GM12878 (cell line): ENCODE results near the gene BEST4. TPM values are rescaled to one million over a fixed set of nuclear protein-coding genes. Genes with fewer than 3 reads are reported as not detected.

Experiments
- ATF7 ChIP-seq: fragments of 450-650 bp; IDR thresholded peaks from 2 replicates; pipeline ENCODE4 v1.6.1; 2016; ENCODE audit warnings: low read depth, mild to moderate bottlenecking
- BRCA1 ChIP-seq: IDR thresholded peaks from 2 replicates; pipeline ENCODE4 v1.6.1; 2011; ENCODE audit warnings: low read depth, low read length, improper control_type of control experiment
- CBFB ChIP-seq: IDR thresholded peaks from 2 replicates; pipeline ENCODE4 v1.6.1; 2016; ENCODE audit warnings: antibody characterized with exemption, low read depth
- CBX3 ChIP-seq: fragments of 200-600 bp; sonication (generic); IDR thresholded peaks from 2 replicates; pipeline ENCODE4 v1.6.1; 2016; ENCODE audit warnings: low read depth, borderline replicate concordance
- CREM ChIP-seq: IDR thresholded peaks from 2 replicates; pipeline ENCODE4 v1.6.1; 2014; ENCODE audit warnings: antibody characterized with exemption, low read depth
- EED ChIP-seq: sonication (generic); IDR thresholded peaks from 2 replicates; pipeline ENCODE4 v1.6.1; 2016; ENCODE audit warnings: antibody characterized with exemption, low read depth
- EP300 ChIP-seq, 2 experiments: fragments of 150-350 bp in 1 of 2; IDR thresholded peaks; 2 replicates each; pipeline ENCODE4 v1.6.1; 2011 to 2012; ENCODE audit warnings: low read depth in 2 of 2, low read length in 2 of 2, borderline replicate concordance in 1 of 2, improper control_type of control experiment in 1 of 2, inconsistent platforms in 1 of 2; ENCODE audit not compliant: control insufficient read depth in 1 of 2
- HDGF ChIP-seq: fragments of 450-650 bp; IDR thresholded peaks from 2 replicates; pipeline ENCODE4 v1.6.1; 2016; ENCODE audit warnings: antibody characterized with exemption
- NFXL1 ChIP-seq: fragments of 450-650 bp; IDR thresholded peaks from 2 replicates; pipeline ENCODE4 v1.6.1; 2017; ENCODE audit warnings: antibody characterized with exemption, mild to moderate bottlenecking, borderline replicate concordance
- NFYB ChIP-seq: IDR thresholded peaks from 2 replicates; pipeline ENCODE4 v1.6.1; 2011; ENCODE audit warnings: low read depth, mild to moderate bottlenecking, low read length, improper control_type of control experiment, moderate library complexity; ENCODE audit not compliant: insufficient read depth
- NRF1 ChIP-seq: conservative IDR thresholded peaks from 2 replicates; pipeline ENCODE4 v1.6.1; 2011; ENCODE audit warnings: mild to moderate bottlenecking, low read depth, low read length, improper control_type of control experiment
- POLR2AphosphoS5 ChIP-seq: IDR thresholded peaks from 2 replicates; pipeline ENCODE4 v1.6.1; 2011; ENCODE audit warnings: mild to moderate bottlenecking, low read length, inconsistent platforms
- RAD21 ChIP-seq: IDR thresholded peaks from 2 replicates; pipeline ENCODE4 v1.6.1; 2011; ENCODE audit warnings: mild to moderate bottlenecking, low read depth, low read length, moderate library complexity; ENCODE audit not compliant: insufficient read depth
- RAD51 ChIP-seq: fragments of 450-650 bp; IDR thresholded peaks from 2 replicates; pipeline ENCODE4 v1.6.1; 2016; ENCODE audit warnings: moderate library complexity, mild to moderate bottlenecking, inconsistent platforms
- SIX5 ChIP-seq: IDR thresholded peaks from 2 replicates; pipeline ENCODE4 v1.6.1; 2011; ENCODE audit warnings: mild to moderate bottlenecking, low read depth, low read length, moderate library complexity; ENCODE audit not compliant: severe bottlenecking
- SMARCA5 ChIP-seq: fragments of 450-650 bp; IDR thresholded peaks from 2 replicates; pipeline ENCODE4 v1.6.1; 2017; ENCODE audit warnings: mild to moderate bottlenecking
- SUPT20H ChIP-seq: IDR thresholded peaks from 2 replicates; pipeline ENCODE4 v1.6.1; 2011; ENCODE audit warnings: low read depth, mild to moderate bottlenecking, low read length, moderate library complexity, borderline replicate concordance; ENCODE audit not compliant: control insufficient read depth
- TBL1XR1 ChIP-seq: IDR thresholded peaks from 2 replicates; pipeline ENCODE4 v1.6.1; 2012; ENCODE audit warnings: low read depth, low read length, improper control_type of control experiment
- TCF7 ChIP-seq: IDR thresholded peaks from 2 replicates; pipeline ENCODE4 v1.6.1; 2014; ENCODE audit warnings: antibody characterized with exemption, borderline replicate concordance
- ZNF207 ChIP-seq: fragments of 450-650 bp; IDR thresholded peaks from 2 replicates; pipeline ENCODE4 v1.6.1; 2014; ENCODE audit warnings: antibody characterized with exemption, mild to moderate bottlenecking, borderline replicate concordance
- ZSCAN29 ChIP-seq: fragments of 450-650 bp; IDR thresholded peaks from 2 replicates; pipeline ENCODE4 v1.6.1; 2017; ENCODE audit warnings: mild to moderate bottlenecking, moderate library complexity
- polyA plus RNA-seq, 11 experiments: library from polyadenylated mRNA; depleted of rRNA in 4 of 11; unstranded in 6 of 11; stranded (reverse) in 5 of 11; fragments of >200 nt; fragmentation: Nextera tagmentation in 4 of 11; fragmentation: Illumina TruSeq in 1 of 11; extraction: Ambion mirVana in 4 of 11; extraction: Trizol in 1 of 11; gene quantifications; 1 replicate in 1 of 11; 2 replicates in 10 of 11; pipeline versions ENCODE4 v1.2.1 to v1.2.3, GENCODE V29; 2011 to 2016; ENCODE audit warnings: inconsistent platforms in 2 of 11, missing spikeins in 2 of 11, low read depth in 1 of 11
- total RNA-seq, 4 experiments: library from RNA; depleted of rRNA in 3 of 4; stranded (reverse); fragments of >200 nt in 3 of 4; fragmentation: Illumina TruSeq in 1 of 4; extraction: Trizol in 1 of 4; gene quantifications; 2 replicates each; pipeline versions ENCODE4 v1.2.1 to v1.2.3, GENCODE V29; 2013 to 2021
- TF ChIP-seq, protein P1 (sequence below): fragments of 150-350 bp; IDR thresholded peaks from 2 replicates; pipeline ENCODE4 v1.6.1; 2014; ENCODE audit warnings: mild to moderate bottlenecking, low read depth, low read length
- TF ChIP-seq, protein P2 (sequence below): IDR thresholded peaks from 2 replicates; pipeline ENCODE4 v1.6.1; 2012; ENCODE audit warnings: low read length, inconsistent platforms
- TF ChIP-seq, protein P3 (sequence below): fragments of 450-650 bp; IDR thresholded peaks from 2 replicates; pipeline ENCODE4 v1.6.1; 2017; ENCODE audit warnings: mild to moderate bottlenecking, moderate library complexity

The BEST4 gene
- total and polyA plus RNA-seq, 10 of the 15 experiments (the other 5 are each of a cell fraction or from before 2014, with no cell fraction given) = 0.06 to 1.3 (median 0.42) TPM

DNA sequence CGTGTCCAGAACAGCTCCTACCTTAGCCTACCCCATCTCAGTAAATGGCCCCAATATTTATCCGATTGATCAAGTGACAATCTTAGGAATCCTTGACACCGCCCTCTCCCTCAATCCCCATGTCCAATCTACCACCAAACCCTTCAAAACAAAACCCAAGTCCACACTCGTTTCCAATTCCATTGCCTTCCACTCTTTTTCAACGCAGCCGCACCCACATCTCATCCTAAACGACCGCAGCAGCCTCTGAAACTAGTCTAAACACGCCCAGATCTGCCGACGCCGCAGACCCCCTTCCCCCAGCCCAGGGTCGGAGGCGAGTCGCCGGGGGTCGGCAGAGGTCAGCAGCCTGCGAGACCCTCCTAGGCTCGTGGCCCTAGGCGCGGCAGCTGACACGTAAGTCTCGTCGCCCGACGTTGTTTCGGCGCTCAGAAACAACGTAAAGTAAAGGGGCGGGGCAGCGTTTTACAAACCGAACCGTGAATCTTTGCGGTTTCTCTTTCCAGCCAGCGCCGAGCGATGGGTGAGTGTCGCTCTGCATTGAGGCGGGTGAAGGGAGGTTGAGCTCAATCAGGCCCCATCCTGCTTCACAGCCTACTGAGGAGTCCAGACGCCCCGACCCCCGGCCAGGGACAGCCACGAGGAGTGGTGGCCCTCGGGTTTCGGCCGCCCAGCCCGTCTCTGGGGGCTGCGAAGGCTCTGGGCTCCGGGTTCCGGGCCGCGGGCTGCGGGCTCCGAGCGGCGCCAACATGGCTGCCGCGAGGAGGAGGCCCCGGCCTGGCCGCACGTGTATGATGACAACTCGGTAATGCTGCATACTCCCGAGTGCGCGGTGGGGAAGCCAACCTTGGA lies 12.7 kb downstream of the BEST4 start, which contains the start of gene RPS8 (continued):
- TF ChIP-seq SIX5 = peak; percentile 42
- TF ChIP-seq HDGF = peak; percentile 77
- no peak for TF ChIP-seq NFXL1
- peak; percentile 45; the same call in 1 of the 2 replicates for TF ChIP-seq RAD51
- no peak for TF ChIP-seq CBX3
- no peak for TF ChIP-seq RAD21
- peak; percentile 100 for TF ChIP-seq CREM
- peak; percentile 84 for TF ChIP-seq ZNF207
- TF ChIP-seq, protein P1, sequence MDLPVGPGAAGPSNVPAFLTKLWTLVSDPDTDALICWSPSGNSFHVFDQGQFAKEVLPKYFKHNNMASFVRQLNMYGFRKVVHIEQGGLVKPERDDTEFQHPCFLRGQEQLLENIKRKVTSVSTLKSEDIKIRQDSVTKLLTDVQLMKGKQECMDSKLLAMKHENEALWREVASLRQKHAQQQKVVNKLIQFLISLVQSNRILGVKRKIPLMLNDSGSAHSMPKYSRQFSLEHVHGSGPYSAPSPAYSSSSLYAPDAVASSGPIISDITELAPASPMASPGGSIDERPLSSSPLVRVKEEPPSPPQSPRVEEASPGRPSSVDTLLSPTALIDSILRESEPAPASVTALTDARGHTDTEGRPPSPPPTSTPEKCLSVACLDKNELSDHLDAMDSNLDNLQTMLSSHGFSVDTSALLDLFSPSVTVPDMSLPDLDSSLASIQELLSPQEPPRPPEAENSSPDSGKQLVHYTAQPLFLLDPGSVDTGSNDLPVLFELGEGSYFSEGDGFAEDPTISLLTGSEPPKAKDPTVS = no peak
- no peak; the same call in 1 of the 2 replicates for TF ChIP-seq TCF7
- TF ChIP-seq TBL1XR1 = no peak
- TF ChIP-seq, protein P2, sequence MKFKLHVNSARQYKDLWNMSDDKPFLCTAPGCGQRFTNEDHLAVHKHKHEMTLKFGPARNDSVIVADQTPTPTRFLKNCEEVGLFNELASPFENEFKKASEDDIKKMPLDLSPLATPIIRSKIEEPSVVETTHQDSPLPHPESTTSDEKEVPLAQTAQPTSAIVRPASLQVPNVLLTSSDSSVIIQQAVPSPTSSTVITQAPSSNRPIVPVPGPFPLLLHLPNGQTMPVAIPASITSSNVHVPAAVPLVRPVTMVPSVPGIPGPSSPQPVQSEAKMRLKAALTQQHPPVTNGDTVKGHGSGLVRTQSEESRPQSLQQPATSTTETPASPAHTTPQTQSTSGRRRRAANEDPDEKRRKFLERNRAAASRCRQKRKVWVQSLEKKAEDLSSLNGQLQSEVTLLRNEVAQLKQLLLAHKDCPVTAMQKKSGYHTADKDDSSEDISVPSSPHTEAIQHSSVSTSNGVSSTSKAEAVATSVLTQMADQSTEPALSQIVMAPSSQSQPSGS = no peak
- no peak for TF ChIP-seq BRCA1
- TF ChIP-seq EED = no peak; the same call in 1 of the 2 replicates
- TF ChIP-seq POLR2AphosphoS5 = peak; percentile 100
- TF ChIP-seq, protein P3, sequence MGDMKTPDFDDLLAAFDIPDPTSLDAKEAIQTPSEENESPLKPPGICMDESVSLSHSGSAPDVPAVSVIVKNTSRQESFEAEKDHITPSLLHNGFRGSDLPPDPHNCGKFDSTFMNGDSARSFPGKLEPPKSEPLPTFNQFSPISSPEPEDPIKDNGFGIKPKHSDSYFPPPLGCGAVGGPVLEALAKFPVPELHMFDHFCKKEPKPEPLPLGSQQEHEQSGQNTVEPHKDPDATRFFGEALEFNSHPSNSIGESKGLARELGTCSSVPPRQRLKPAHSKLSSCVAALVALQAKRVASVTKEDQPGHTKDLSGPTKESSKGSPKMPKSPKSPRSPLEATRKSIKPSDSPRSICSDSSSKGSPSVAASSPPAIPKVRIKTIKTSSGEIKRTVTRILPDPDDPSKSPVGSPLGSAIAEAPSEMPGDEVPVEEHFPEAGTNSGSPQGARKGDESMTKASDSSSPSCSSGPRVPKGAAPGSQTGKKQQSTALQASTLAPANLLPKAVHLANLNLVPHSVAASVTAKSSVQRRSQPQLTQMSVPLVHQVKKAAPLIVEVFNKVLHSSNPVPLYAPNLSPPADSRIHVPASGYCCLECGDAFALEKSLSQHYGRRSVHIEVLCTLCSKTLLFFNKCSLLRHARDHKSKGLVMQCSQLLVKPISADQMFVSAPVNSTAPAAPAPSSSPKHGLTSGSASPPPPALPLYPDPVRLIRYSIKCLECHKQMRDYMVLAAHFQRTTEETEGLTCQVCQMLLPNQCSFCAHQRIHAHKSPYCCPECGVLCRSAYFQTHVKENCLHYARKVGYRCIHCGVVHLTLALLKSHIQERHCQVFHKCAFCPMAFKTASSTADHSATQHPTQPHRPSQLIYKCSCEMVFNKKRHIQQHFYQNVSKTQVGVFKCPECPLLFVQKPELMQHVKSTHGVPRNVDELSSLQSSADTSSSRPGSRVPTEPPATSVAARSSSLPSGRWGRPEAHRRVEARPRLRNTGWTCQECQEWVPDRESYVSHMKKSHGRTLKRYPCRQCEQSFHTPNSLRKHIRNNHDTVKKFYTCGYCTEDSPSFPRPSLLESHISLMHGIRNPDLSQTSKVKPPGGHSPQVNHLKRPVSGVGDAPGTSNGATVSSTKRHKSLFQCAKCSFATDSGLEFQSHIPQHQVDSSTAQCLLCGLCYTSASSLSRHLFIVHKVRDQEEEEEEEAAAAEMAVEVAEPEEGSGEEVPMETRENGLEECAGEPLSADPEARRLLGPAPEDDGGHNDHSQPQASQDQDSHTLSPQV = 0 out of 2 replicates have a peak, but pooled peaks have one; percentile 70
- no peak for TF ChIP-seq SUPT20H
- TF ChIP-seq NFYB = no peak
- peak; percentile 100 for TF ChIP-seq CBFB
- TF ChIP-seq NRF1 = no peak
- peak; percentile 79; the same call in 1 of the 2 replicates for TF ChIP-seq ZSCAN29
- no peak for TF ChIP-seq EP300 (IDR thresholded peaks at IDR 0.05; ENCODE audit: borderline replicate concordance in 1 of 2, control insufficient read depth in 1 of 2, low read depth in 2 of 2, low read length in 2 of 2)
- TF ChIP-seq ATF7 = peak; percentile 30; the same call in 1 of the 2 replicates
- 0 out of 2 replicates have a peak, but pooled peaks have one; percentile 60 for TF ChIP-seq SMARCA5
